ENCODE measurements around the gene SDS. TPM values are rescaled to one million over a fixed set of nuclear protein-coding genes. Genes with fewer than 3 reads are reported as not detected.

Gene SDS
- total RNA-seq, 1 experiment from 2014 or later = not detected

- intact Hi-C loops (cut with micrococcal nuclease) = no loop called here
- H3K36me3 Mint-ChIP-seq (ENCODE audit: insufficient read depth, unreplicated experiment) = peaks cover 15% of the 10 kb centered on the region
- no TSS peak for BruUV-seq (replicated peaks)
- no peaks in the 10 kb centered on the region for H3K27me3 Mint-ChIP-seq (ENCODE audit: insufficient read depth, unreplicated experiment)
- no peaks in the 10 kb centered on the region for H3K9me3 Mint-ChIP-seq (ENCODE audit: unreplicated experiment)
- no peak for DNase-seq (ENCODE audit: unreplicated experiment)
- no peak overlapping the region for H3K27ac Mint-ChIP-seq (ENCODE audit: low read depth, unreplicated experiment)
- H3K4me3 Mint-ChIP-seq (ENCODE audit: unreplicated experiment) = no peak overlapping the region
- no peak for TF ChIP-seq CTCF (IDR thresholded peaks at IDR 0.05; ENCODE audit: unreplicated experiment)
- ChIA-PET CTCF (interaction anchor here (1.2 kb wide), 1 partner anchor 10 kb away, joined by 3 read pairs; no protein-coding TSS in a partner anchor), POLR2A (no interaction called here)
- no peaks in the 10 kb centered on the region for H3K4me1 Mint-ChIP-seq (ENCODE audit: insufficient read depth, unreplicated experiment)
Measured at GRCh38 chr12:113387631-113388030, 16.1 kb downstream of the SDS start.

GRCh38 chr12:113386866-113387566 is 16.7 kb downstream of the SDS start:
- no TSS peak for BruUV-seq (replicated peaks)
- Mint-ChIP-seq H3K4me3 (ENCODE audit: unreplicated experiment) (no peak overlapping the region), H3K36me3 (ENCODE audit: insufficient read depth, unreplicated experiment) (peaks cover 15% of the 10 kb centered on the region), H3K27me3 (ENCODE audit: insufficient read depth, unreplicated experiment) (no peaks in the 10 kb centered on the region), H3K27ac (ENCODE audit: low read depth, unreplicated experiment) (no peak overlapping the region), H3K4me1 (ENCODE audit: insufficient read depth, unreplicated experiment) (no peaks in the 10 kb centered on the region), H3K9me3 (ENCODE audit: unreplicated experiment) (no peaks in the 10 kb centered on the region)
- no peak for TF ChIP-seq CTCF (IDR thresholded peaks at IDR 0.05; ENCODE audit: unreplicated experiment)
- no peak for DNase-seq (ENCODE audit: unreplicated experiment)
- ChIA-PET CTCF (interaction anchor here (1.2 kb wide), 1 partner anchor 10 kb away, joined by 3 read pairs; no protein-coding TSS in a partner anchor), POLR2A (no interaction called here)
- intact Hi-C loops (cut with micrococcal nuclease) = no loop called here

- ChIA-PET POLR2A (no interaction called here), CTCF (no interaction called here)
- no peaks in the 10 kb centered on the region for H3K4me1 Mint-ChIP-seq (ENCODE audit: insufficient read depth, unreplicated experiment)
- H3K27ac Mint-ChIP-seq (ENCODE audit: low read depth, unreplicated experiment) = no peak overlapping the region
- no peak for DNase-seq (ENCODE audit: unreplicated experiment)
- H3K36me3 Mint-ChIP-seq (ENCODE audit: insufficient read depth, unreplicated experiment) = peaks cover 15% of the 10 kb centered on the region
- H3K4me3 Mint-ChIP-seq (ENCODE audit: unreplicated experiment) = no peak overlapping the region
- H3K27me3 Mint-ChIP-seq (ENCODE audit: insufficient read depth, unreplicated experiment) = no peaks in the 10 kb centered on the region
- intact Hi-C loops (cut with micrococcal nuclease) = no loop called here
- no peak for TF ChIP-seq CTCF (IDR thresholded peaks at IDR 0.05; ENCODE audit: unreplicated experiment)
- no TSS peak for BruUV-seq (replicated peaks)
- H3K9me3 Mint-ChIP-seq (ENCODE audit: unreplicated experiment) = no peaks in the 10 kb centered on the region
Measured at GRCh38 chr12:113385282-113385882, 18.3 kb downstream of the SDS start.

- no peak for TF ChIP-seq CTCF (IDR thresholded peaks at IDR 0.05; ENCODE audit: unreplicated experiment)
- BruUV-seq (replicated peaks) = no TSS peak
- POLR2A ChIA-PET = no interaction called here
- DNase-seq (ENCODE audit: unreplicated experiment) = no peak
- Mint-ChIP-seq H3K27me3 (ENCODE audit: insufficient read depth, unreplicated experiment) (no peaks in the 10 kb centered on the region), H3K36me3 (ENCODE audit: insufficient read depth, unreplicated experiment) (peaks cover 15% of the 10 kb centered on the region), H3K4me1 (ENCODE audit: insufficient read depth, unreplicated experiment) (no peaks in the 10 kb centered on the region), H3K4me3 (ENCODE audit: unreplicated experiment) (no peak overlapping the region), H3K27ac (ENCODE audit: low read depth, unreplicated experiment) (no peak overlapping the region), H3K9me3 (ENCODE audit: unreplicated experiment) (no peaks in the 10 kb centered on the region)
- intact Hi-C loops (cut with micrococcal nuclease) = loop anchor here (1.0 kb wide), 1 partner anchor 41 kb away; no protein-coding TSS in a partner anchor
- CTCF ChIA-PET = interaction anchor here (0.5 kb wide), 1 partner anchor 961 kb away, joined by 4 read pairs; no protein-coding TSS in a partner anchor
Measured at GRCh38 chr12:113384778-113385177, 18.9 kb downstream of the SDS start.

Measured in MCF 10A (cell line).